HL-60 (cell line): ENCODE data around the gene SERPINI1.

Experiments used
- GABPA ChIP-seq: IDR thresholded peaks from 2 replicates; pipeline ENCODE4 v1.6.1; 2012; ENCODE audit warnings: low read depth
- POLR2AphosphoS5 ChIP-seq: IDR thresholded peaks from 2 replicates; pipeline ENCODE4 v1.6.1; 2012; ENCODE audit warnings: low read depth
- TF ChIP-seq, protein P1 (sequence below): IDR thresholded peaks from one replicate; pipeline ENCODE4 v1.5.1; 2011; ENCODE audit warnings: low read length, control low read depth, inconsistent platforms; ENCODE audit not compliant: insufficient read depth
- TF ChIP-seq, protein P2 (sequence below): IDR thresholded peaks from 2 replicates; pipeline ENCODE4 v1.6.1; 2012; ENCODE audit warnings: low read depth; ENCODE audit not compliant: insufficient replicate concordance

DNA sequence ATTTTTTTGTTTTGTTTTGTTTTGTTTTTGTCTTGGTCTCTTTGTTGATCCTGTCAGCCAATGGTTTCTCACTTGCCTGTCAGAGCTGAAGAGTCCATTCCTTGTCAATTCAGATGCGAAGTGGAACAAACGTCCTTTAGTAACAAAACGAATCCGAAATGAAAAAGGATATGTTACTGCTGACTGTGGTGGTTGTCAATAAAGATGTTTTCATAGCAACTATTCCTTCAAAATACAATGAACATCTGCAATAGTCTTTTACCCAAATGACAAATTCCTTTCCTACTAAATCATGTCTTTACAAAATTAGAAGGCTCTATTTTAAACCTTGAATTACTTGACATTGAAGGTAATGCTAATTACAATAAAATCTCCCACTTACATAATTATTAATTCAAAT is 134.7 kb downstream of the SERPINI1 start:
- TF ChIP-seq POLR2AphosphoS5 (no peak), GABPA (no peak)
- TF ChIP-seq, protein P1, sequence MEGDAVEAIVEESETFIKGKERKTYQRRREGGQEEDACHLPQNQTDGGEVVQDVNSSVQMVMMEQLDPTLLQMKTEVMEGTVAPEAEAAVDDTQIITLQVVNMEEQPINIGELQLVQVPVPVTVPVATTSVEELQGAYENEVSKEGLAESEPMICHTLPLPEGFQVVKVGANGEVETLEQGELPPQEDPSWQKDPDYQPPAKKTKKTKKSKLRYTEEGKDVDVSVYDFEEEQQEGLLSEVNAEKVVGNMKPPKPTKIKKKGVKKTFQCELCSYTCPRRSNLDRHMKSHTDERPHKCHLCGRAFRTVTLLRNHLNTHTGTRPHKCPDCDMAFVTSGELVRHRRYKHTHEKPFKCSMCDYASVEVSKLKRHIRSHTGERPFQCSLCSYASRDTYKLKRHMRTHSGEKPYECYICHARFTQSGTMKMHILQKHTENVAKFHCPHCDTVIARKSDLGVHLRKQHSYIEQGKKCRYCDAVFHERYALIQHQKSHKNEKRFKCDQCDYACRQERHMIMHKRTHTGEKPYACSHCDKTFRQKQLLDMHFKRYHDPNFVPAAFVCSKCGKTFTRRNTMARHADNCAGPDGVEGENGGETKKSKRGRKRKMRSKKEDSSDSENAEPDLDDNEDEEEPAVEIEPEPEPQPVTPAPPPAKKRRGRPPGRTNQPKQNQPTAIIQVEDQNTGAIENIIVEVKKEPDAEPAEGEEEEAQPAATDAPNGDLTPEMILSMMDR: no peak
- TF ChIP-seq, protein P2, sequence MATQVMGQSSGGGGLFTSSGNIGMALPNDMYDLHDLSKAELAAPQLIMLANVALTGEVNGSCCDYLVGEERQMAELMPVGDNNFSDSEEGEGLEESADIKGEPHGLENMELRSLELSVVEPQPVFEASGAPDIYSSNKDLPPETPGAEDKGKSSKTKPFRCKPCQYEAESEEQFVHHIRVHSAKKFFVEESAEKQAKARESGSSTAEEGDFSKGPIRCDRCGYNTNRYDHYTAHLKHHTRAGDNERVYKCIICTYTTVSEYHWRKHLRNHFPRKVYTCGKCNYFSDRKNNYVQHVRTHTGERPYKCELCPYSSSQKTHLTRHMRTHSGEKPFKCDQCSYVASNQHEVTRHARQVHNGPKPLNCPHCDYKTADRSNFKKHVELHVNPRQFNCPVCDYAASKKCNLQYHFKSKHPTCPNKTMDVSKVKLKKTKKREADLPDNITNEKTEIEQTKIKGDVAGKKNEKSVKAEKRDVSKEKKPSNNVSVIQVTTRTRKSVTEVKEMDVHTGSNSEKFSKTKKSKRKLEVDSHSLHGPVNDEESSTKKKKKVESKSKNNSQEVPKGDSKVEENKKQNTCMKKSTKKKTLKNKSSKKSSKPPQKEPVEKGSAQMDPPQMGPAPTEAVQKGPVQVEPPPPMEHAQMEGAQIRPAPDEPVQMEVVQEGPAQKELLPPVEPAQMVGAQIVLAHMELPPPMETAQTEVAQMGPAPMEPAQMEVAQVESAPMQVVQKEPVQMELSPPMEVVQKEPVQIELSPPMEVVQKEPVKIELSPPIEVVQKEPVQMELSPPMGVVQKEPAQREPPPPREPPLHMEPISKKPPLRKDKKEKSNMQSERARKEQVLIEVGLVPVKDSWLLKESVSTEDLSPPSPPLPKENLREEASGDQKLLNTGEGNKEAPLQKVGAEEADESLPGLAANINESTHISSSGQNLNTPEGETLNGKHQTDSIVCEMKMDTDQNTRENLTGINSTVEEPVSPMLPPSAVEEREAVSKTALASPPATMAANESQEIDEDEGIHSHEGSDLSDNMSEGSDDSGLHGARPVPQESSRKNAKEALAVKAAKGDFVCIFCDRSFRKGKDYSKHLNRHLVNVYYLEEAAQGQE: no peak
